HepG2 (cell line): ENCODE measurements around the gene NTSR2. TPM values are rescaled to one million over a fixed set of nuclear protein-coding genes. Genes with fewer than 3 reads are reported as not detected.

Experiments
- ATAC-seq: fragments of 200-7000 bp; cut with Tn5 transposase; 3 replicates; pipeline ENCODE4 v1.9.1; 2020; ENCODE audit warnings: mild to moderate bottlenecking, moderate library complexity
- BruUV-seq: library from RNA; stranded (reverse); fragments of 400-500 nt; replicated peaks from 2 replicates; lab custom pipeline; 2021; lab: Mats Ljungman, UMichigan
- CTCF ChIA-PET: fragments of 300-600 bp; formaldehyde crosslinking; extraction: SDS; loops from one replicate; lab custom pipeline; 2021; ENCODE audit warnings: low total read pairs, inconsistent platforms, low intra/inter-chr PET ratio; lab: Yijun Ruan, JAX
- POLR2A ChIA-PET: fragments of 350-600 bp; sonication (Branson Sonifier 250); formaldehyde crosslinking; loops from one replicate; lab custom pipeline; 2020; ENCODE audit warnings: antibody characterized with exemption, inconsistent platforms; lab: Yijun Ruan, JAX
- DNase-seq: peaks from one replicate; pipeline ENCODE4 v3.0.0-alpha.2; 2015; ENCODE audit warnings: low spot score
- FAIRE-seq: peaks from 3 replicates; lab custom pipeline; 2011; peaks lifted over from hg19 to GRCh38; lab: Jason Lieb, UNC
- H2AFZ ChIP-seq: one replicate; pipeline ENCODE4 v1.6.1; 2011; ENCODE audit warnings: low read length, inconsistent platforms
- H3K27ac ChIP-seq: fragments of 300-600 bp; 3 replicates; pipeline ENCODE4 v1.8.0; 2011; ENCODE audit warnings: mixed run types, mild to moderate bottlenecking, mixed read lengths, low read length, inconsistent platforms; ENCODE audit not compliant: insufficient read depth; ENCODE audit errors: extremely low read length
- H3K27me3 ChIP-seq, 2 experiments: fragments of 200-600 bp in 1 of 2; 2 replicates in 1 of 2; 3 replicates in 1 of 2; pipeline versions ENCODE4 v1.6.0 to v1.8.0; 2011; ENCODE audit warnings: low read length in 2 of 2, mild to moderate bottlenecking in 2 of 2, moderate library complexity in 2 of 2, inconsistent platforms in 1 of 2; ENCODE audit not compliant: insufficient read depth in 2 of 2, control insufficient read depth in 1 of 2
- H3K36me3 ChIP-seq, 2 experiments: fragments of 200-600 bp in 1 of 2; replicated peaks in 1 of 2; 2 replicates in 1 of 2; 3 replicates in 1 of 2; pipeline versions ENCODE4 v1.5.1 to v1.8.0; 2011; ENCODE audit warnings: low read length in 2 of 2, inconsistent platforms in 1 of 2; ENCODE audit not compliant: insufficient read depth in 2 of 2, control insufficient read depth in 1 of 2
- H3K4me1 ChIP-seq: 2 replicates; pipeline ENCODE4 v1.5.1; 2012; ENCODE audit warnings: low read length, inconsistent platforms; ENCODE audit not compliant: insufficient read depth
- H3K4me2 ChIP-seq: 2 replicates; pipeline ENCODE4 v1.6.0; 2011; ENCODE audit warnings: low read depth, low read length, inconsistent platforms
- H3K4me3 ChIP-seq, 3 experiments: fragments of 200-600 bp in 1 of 3; sonication (generic), shearing (Covaris generic) in 1 of 3; replicated peaks in 1 of 3; 2 replicates each; pipeline ENCODE4 v1.5.1; 2011 to 2016; ENCODE audit warnings: low read length in 3 of 3, inconsistent platforms in 2 of 3, low read depth in 2 of 3, mild to moderate bottlenecking in 2 of 3, control low read depth in 1 of 3, mixed read lengths in 1 of 3; ENCODE audit not compliant: insufficient read depth in 1 of 3
- H3K79me2 ChIP-seq: one replicate; pipeline ENCODE4 v1.6.1; 2011; ENCODE audit warnings: low read length, inconsistent platforms; ENCODE audit not compliant: insufficient read depth
- H3K9ac ChIP-seq: 2 replicates; pipeline ENCODE4 v1.6.0; 2011; ENCODE audit warnings: mild to moderate bottlenecking, low read depth, low read length, inconsistent platforms; ENCODE audit not compliant: insufficient read depth
- H3K9me3 ChIP-seq: 2 replicates; pipeline ENCODE4 v1.5.1; 2012; ENCODE audit warnings: mild to moderate bottlenecking, low read length
- H4K20me1 ChIP-seq: 2 replicates; pipeline ENCODE4 v1.6.0; 2011; ENCODE audit warnings: inconsistent platforms, mild to moderate bottlenecking, low read length, moderate library complexity; ENCODE audit not compliant: insufficient read depth
- MYC ChIP-seq: sonication (generic); formaldehyde crosslinking; IDR thresholded peaks from 2 replicates; pipeline ENCODE4 v1.9.0; 2021; ENCODE audit warnings: missing genetic modification reagents, borderline replicate concordance
- ZNF407 ChIP-seq: sonication (generic); formaldehyde crosslinking; IDR thresholded peaks from one replicate; pipeline ENCODE4 v1.5.1; 2020; ENCODE audit warnings: mild to moderate bottlenecking, missing genetic modification reagents; ENCODE audit errors: not compliant biosample characterization
- ZNF629 ChIP-seq: sonication (generic); formaldehyde crosslinking; conservative IDR thresholded peaks from 2 replicates; pipeline ENCODE4 v1.5.0; 2020; ENCODE audit warnings: missing genetic modification reagents
- WGBS: methylation state at CpG from one replicate; pipeline ENCODE4 v1.1.6; 2017; ENCODE audit warnings: low lambda C conversion rate; 5-methylcytosine and 5-hydroxymethylcytosine counted together
- in situ Hi-C: cut with HindIII; loops from 2 replicates; pipeline ENCODE4 v1.10.0; 2017; ENCODE audit warnings: low pct_unique_long_range_greater_than_20kb; ENCODE audit not compliant: extremely low pct_ligation_motif_present
- intact Hi-C: fragments of 100-400 bp; cut with micrococcal nuclease; formaldehyde crosslinking; loops from one replicate; pipeline ENCODE4 v1.10.0; 2022; ENCODE audit not compliant: unreplicated experiment
- polyA plus RNA-seq, 8 experiments: library from polyadenylated mRNA; depleted of rRNA in 3 of 8; stranded (reverse) in 7 of 8; unstranded in 1 of 8; fragments of >200 nt; fragmentation: Illumina TruSeq in 4 of 8; extraction: Trizol in 4 of 8; gene quantifications; 2 replicates each; pipeline versions ENCODE4 v1.2.1 to v1.2.3, GENCODE V29; 2011 to 2016; ENCODE audit warnings: low read depth in 4 of 8, missing spikeins in 1 of 8, mixed read lengths in 1 of 8; ENCODE audit not compliant: insufficient read depth in 1 of 8
- total RNA-seq, 5 experiments: library from RNA; depleted of rRNA; stranded (reverse); fragments of >200 nt; fragmentation: Illumina TruSeq; extraction: Trizol; gene quantifications; 2 replicates each; pipeline ENCODE4 v1.2.3, GENCODE V29; 2016; ENCODE audit warnings: low read depth in 1 of 5

Gene NTSR2
- total and polyA plus RNA-seq, 2 of the 13 experiments (the other 11 are each of a cell fraction or from before 2014, with no cell fraction given) = not detected

- TF ChIP-seq ZNF407 (CRISPR knock-in tag) = no peak
Measured at GRCh38 chr2:11615209-11615608, 54.8 kb downstream of the NTSR2 start (continued).

GRCh38 chr2:11613297-11613696 is 56.7 kb downstream of the NTSR2 start:
- H3K4me3 ChIP-seq = no peak overlapping the region
- intact Hi-C loops = no loop called here
- H4K20me1 ChIP-seq = no peaks in the 10 kb centered on the region; the same call in 1 of the 2 replicates
- in situ Hi-C loops = no loop called here
- no peak for FAIRE-seq
- 97% methylated on average over 5 of the region's 5 CpGs for WGBS
- H3K36me3 ChIP-seq = peaks cover 76 to 98% of the 10 kb centered on the region in 2 experiments
- H3K4me2 ChIP-seq = no peak overlapping the region
- no peak for DNase-seq
- no peaks in the 10 kb centered on the region for H3K79me2 ChIP-seq
- H3K27ac ChIP-seq = no peak overlapping the region
- TF ChIP-seq ZNF629 (CRISPR knock-in tag) (peak; percentile 92), MYC (no peak)
- no peak overlapping the region for H2AFZ ChIP-seq
- no peaks in the 10 kb centered on the region for H3K9me3 ChIP-seq
- POLR2A ChIA-PET = no interaction called here
- BruUV-seq = no TSS peak
- H3K9ac ChIP-seq = no peak overlapping the region
- CTCF ChIA-PET = no interaction called here
- ATAC-seq = no peak
- H3K27me3 ChIP-seq = no peaks in the 10 kb centered on the region
- no peaks in the 10 kb centered on the region for H3K4me1 ChIP-seq
